Measurements from ENCODE around the gene GJD3. TPM values are rescaled to one million over a fixed set of nuclear protein-coding genes. Genes with fewer than 3 reads are reported as not detected.

Gene GJD3
- polyA plus RNA-seq, 3 donors, result not detected

DNA sequence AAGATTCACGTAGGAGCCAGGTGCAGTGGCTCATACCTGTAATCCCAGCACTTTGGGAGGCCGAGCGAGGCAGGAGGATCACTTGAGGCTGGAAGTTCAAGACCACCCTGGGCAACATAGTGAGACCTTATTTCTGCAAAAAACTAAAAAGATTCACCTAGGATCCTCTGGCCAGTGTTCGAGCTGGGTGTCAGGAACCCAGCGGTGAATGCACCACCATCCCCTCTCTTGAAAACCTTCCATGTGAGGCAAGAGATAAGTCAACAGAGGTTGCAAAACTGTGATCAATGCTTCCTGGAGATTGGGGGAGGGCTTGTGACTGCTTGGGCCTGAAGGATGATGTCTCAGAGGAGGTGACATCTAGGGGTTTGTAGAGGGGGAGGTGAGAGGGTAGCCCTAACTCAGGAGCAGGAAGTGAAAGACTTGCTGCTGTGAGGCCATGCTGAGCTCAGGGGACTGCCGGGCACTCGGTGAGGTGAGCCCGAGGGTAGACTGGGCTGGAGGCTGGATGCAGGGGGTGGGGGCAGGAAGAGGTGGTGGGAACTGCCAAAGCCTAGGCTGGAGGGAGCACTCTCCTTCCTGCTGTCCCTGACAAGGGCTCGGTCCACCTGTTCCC is 11.7 kb downstream of the GJD3 start:
- DNase-seq (ENCODE audit: low read depth in 3 of 3, low spot score in 2 of 3), result no peak

DNA sequence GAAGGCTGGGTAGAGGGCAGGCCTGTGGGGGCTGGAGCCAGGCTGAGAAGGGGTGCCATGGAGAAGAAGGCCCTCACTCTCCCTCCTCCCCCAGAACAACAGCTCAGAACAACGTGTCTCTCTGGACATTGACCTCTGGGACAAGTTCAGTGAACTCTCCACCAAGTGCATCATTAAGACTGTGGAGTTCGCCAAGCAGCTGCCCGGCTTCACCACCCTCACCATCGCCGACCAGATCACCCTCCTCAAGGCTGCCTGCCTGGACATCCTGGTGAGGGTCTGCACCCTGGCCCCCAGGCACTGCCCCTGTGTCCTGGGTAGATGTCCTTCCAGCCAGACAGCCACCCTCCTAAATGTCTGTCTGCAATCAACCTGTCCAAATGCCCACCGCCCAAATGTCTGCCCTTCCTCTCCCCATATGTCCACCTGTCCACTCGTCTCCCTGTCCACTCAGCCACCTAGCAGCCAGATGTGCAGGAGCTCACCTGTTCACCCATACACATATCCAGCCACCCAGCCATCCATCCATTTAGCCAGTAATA is 12.2 kb downstream of the GJD3 start:
- no peak for DNase-seq (ENCODE audit: low read depth in 3 of 3, low spot score in 2 of 3)

DNA sequence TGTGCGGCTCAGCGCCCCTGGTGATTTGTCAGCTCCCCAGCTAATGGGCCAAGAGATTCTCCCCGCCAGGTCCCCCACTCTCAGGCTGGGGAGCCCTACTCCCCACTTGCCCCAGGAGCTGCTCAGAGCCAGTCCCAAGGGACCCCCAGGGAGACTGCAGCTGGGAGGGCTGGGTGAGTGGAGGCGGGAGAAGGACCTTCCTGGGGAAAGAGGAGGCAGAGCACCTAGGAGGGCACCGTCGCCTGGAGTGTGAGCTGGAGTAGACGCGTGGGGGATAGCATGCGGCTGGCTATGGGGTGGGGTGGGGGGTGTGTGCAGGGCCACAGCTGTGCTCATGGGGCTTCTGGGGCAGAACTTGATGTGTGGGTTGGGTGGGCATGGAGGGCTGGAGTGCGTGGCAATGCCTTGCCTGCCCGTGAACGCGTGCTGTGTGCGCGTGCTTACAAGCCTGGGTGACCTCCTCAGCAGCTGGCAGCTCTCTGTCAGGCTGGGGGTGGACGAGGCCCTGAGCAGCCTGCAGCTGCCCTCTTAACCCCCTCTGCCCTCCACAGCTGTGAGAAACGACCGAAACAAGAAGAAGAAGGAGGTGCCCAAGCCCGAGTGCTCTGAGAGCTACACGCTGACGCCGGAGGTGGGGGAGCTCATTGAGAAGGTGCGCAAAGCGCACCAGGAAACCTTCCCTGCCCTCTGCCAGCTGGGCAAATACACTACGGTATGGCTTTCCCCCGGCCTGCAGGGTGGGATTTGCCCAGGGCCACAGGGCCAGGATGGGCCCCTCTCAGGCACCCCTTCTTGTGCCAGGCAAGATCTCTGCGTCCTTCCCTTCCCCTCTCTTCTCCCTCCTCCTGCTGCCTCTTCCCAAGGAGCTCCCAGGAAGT is 12.9 kb downstream of the GJD3 start:
- no peak for DNase-seq (ENCODE audit: low read depth in 3 of 3, low spot score in 2 of 3)

GRCh38 chr17:40350689-40351358 is 13.7 kb downstream of the GJD3 start:
- DNase-seq (ENCODE audit: low read depth in 3 of 3, low spot score in 2 of 3), result no peak

DNA sequence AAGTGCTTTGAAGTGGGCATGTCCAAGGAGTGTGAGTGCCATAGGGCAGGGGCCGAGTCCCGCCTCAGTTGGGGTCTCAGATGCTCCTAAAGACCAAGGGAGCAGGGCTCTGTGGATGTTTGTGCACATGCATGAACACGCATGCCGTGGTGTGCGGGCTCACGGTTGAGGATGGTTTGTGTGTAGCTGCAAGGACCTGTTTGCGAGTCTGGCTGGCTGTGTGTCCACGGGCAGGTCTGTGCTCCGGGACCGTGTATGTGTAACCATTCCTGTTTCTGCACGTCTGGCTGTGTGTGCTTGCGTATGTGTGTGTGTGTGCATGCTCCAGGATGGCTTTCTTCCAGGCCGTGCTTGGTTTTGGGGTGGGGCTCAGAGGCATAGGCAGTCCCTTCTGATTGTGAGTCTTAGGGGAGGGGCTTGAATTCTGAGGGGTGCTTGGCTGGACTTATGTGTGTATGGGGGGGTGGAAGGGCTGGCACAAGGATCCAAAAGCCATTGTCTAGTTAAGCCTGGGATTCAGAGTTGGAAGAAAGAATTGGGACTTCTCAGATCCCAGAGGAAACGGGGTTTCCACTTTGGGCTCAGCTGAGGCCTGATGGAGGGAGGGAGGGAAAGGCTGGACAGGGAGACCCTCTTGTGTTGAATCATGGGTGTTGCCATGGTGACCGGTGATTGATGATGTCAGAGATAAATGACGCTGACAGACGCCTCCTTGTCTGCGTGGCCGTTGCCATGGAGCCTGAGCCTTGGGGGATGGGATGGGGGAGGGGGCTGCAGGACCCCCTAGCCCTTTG is 14.4 kb downstream of the GJD3 start:
- no peak for DNase-seq (ENCODE audit: low read depth in 3 of 3, low spot score in 2 of 3)

DNA sequence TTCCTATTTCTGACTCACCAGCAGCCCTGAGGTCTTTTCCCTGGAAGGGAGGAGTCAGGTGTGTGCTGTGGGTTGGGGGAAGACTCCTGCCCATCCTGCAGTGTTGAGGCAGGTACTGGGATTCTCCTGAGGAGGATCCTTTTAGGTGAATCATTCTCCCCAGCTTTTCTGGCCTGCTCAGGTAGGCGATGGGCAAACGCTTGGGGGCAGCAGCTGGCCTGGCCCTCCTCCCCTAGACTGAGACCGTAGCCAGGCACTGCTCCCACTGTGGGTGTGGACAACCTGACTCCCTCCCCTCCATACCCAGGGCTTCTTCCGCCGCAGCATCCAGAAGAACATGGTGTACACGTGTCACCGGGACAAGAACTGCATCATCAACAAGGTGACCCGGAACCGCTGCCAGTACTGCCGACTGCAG is 15.1 kb downstream of the GJD3 start:
- DNase-seq (ENCODE audit: low read depth in 3 of 3, low spot score in 2 of 3), result no peak

DNA sequence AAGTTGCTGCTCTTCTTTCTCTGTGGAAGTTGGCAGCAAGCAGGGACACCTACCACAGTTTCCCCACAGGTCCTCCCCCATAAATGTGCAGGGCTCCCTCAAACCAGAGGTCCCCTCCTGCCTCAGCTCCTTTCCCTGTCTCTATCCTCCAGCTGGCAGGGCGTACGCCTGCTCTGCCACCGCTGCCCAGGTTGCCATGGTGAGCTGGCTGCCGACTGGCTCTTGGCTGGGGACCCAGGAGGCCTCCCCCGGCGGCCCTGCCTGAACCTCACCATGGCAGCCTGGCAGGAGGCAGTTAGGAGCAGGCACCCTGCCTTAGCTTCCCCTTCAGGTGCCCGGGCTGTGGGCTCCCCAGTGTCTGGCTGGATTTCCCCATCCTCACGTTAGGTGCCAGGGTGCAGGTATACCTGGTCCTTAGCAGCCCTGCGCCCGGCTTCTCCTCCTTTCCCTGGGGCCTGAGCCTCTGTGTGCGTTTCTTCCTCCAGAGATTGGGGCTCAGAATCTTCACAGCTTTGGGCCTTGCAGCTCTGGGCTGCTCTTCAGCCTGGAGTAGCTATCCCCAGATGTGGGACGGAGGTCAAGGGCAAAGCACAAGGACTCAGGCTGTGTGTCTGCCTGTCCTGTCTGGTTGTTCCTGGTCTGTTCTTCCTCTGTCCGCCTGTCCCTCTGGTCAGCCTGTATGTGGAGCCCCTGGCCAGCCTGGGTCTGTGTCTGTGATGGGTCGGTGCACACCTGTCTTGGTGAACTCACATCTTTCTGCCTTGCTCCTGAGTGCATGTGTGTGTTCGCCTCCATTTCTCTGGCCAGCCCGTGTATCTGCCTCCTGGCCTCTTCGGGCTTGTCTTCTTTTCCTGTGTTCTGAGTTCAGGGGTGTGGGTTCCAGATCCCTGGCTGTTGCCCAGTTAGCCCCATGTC is 15.7 kb downstream of the GJD3 start:
- DNase-seq (ENCODE audit: low read depth in 3 of 3, low spot score in 2 of 3), result no peak

GRCh38 chr17:40348136-40348504 is 16.4 kb downstream of the GJD3 start:
- DNase-seq (ENCODE audit: low read depth in 3 of 3, low spot score in 2 of 3), result no peak

GRCh38 chr17:40347319-40348135 is 17.0 kb downstream of the GJD3 start:
- no peak for DNase-seq (ENCODE audit: low read depth in 3 of 3, low spot score in 2 of 3)

DNA sequence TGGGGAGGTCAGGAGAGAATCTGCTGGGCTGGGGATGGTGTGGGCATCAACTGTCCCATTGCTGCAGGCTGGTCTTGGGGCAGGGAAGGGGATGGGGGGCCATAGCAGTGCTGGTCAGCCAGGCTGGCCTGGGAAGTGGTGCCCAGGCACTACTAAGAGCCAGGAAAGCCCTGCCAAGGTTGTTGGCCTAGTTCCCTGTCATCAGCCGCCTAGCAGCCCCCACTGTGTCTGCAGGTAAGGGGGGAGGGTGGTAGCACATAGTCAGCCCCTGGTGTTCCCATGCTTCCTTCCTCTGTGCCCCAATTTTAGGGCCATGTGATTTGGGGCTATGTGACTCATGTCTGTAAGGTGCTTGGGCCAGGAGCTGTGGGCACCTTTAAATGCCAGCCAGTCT is 17.8 kb downstream of the GJD3 start:
- no peak for DNase-seq (ENCODE audit: low read depth in 3 of 3, low spot score in 2 of 3)

- DNase-seq (ENCODE audit: low read depth in 3 of 3, low spot score in 2 of 3), result no peak
Measured at GRCh38 chr17:40345994-40346764, 18.4 kb downstream of the GJD3 start.

GRCh38 chr17:40345161-40345993 is 19.2 kb downstream of the GJD3 start:
- no peak for DNase-seq (ENCODE audit: low read depth in 3 of 3, low spot score in 2 of 3)

DNA sequence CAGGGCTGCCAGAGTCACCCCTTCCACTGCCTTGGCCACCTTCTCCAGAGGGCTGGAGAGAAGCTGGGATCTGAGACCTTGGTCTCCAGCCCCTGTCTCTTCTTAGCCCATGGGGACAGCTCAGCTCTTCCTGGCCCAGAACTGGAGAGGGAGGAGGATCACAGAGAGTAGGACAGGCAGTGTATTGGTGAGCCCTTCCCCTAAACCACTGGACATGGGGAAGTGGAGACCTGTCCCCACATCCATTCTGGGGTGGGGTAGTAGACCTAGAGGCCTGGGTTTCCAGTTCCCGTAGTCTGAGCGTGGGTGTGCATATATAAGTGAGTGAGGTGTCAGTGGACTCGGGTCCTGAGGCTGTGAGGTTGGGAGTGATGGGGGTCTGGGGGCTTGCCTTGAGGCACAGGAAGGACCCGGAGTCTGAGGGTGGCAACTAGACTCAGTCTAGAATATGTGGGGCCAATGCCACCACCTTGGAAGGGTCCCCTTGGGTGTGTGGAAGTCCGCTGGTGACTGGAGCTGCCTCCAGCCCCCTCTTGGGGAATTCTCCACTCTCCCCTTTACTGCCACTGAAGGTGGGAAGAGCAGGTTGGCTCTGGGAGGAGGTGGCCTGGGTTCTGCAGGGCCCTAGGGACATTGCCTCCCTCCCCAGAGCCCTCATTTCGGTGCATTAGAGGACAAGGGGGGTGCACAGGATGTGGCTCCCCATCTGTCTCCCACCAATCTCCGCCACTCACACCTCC is 19.9 kb downstream of the GJD3 start:
- no peak for DNase-seq (ENCODE audit: low read depth in 3 of 3, low spot score in 2 of 3)

DNA sequence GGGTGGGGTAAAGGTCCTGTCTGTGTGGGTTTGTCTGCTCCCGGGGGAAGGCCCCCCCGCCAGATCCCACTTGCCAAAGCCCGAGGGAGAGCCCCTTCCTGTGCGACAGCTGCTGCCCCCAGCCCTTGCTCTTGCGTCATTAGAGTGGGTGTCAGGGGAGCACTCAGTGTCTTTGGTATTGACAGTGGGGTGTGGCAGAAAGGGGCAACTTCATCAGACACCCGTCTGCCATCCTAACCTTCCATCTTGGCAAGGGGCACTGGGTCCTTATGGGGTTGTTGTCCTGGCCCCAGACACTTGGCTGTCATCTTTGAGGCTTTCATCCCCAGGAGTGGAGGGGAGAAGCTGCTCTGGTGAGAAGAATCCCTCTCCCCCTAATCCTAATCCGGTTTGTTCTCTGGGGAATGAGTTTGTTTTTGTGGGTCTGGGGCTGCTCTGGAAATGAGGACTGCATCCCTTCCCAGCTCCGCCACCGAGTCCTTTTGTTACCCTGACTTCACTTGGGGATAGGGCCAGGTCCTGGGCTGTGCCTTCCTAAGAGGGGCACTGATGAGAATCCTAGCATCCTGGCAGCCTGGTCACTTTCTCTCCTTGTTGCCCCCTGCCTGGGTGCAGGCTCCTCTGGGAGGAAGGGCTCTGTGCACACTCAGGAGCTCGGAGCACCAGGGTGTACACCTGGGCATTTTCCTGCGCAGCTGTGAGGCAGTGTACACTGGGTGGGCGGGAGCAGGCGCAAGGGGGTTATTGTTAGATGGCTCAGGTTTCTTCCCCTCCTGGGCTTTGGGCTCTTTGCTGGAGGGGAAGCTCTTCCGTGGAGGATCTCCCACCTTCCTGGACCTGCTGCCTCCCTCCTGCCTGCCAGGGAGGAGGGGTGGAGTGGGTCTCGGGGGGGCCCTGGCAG is 21.1 kb downstream of the GJD3 start:
- DNase-seq (ENCODE audit: low read depth in 3 of 3, low spot score in 2 of 3), result no peak

GRCh38 chr17:40342504-40343218 is 21.9 kb downstream of the GJD3 start:
- DNase-seq (ENCODE audit: low read depth in 3 of 3, low spot score in 2 of 3), result no peak
